NCI-H82 (cell line): ENCODE measurements around the gene ABHD12.
"Not testable (repeated sequence)": the region's sequence is repeated elsewhere in the genome, so short reads cannot be mapped to it uniquely, and the experiment has no call there.

ENCODE experiments used
- DNase-seq: peaks from one replicate; lab custom pipeline; 2025; lab: John Stamatoyannopoulos, UW

ABHD12 gene

DNA sequence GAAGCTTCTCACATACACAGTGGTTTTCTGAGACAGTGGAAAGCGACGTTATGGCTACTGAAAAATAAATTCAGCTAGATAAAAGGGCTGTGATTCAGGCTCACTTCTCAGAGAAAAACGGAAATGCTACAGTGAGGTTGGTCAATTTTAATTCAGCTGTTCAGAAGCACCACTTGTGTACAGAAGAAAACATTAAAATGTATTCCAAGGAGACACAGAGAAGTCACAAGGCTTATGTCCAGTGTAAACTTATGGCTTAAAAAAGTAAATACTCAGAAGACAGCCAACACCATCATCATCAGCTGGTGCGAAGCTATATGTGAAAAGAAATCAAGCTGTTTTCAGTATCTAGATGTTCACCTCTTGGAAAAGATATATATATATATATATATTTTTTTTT lies 68.6 kb downstream of the ABHD12 start:
- DNase-seq: no peak

GRCh38 chr20:25321262-25321831 lies 69.3 kb downstream of the ABHD12 start:
- DNase-seq: no peak

DNA sequence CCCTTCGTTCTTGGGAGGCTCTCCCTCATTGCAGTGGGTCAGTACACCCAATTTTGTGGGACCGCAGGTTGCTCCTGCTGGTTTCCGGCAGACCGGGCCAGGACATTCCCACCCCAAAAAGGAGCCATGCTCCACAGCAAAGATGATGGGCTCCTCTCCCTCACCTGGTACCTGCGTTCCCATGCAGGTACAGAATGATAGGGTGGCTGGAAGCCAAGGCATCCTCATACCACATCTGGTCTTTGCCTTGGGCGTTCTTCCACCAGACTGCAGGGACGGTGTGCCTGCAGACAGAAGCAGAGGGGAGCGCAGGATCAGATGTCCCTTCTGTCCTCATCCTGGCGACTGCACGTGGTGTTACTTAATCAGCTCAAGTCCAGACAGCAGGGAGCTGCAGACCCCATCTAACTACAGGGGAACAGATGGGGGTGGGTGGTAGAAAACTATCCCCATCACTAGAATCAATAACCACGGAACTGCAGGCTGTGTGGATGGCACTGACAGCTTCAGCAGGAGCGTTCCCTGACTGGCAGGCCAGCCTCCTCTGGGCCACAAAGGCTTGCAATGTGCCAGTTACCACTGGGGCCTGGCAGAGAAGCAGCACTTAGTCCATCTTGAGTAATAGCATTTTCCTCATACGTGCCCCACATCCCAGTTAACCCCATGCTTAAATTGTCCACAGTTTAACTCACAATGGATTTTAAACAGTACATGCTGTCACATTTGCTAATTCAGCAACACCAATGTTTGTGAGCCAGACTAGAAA lies 70.4 kb downstream of the ABHD12 start:
- DNase-seq: peak; percentile 94

DNA sequence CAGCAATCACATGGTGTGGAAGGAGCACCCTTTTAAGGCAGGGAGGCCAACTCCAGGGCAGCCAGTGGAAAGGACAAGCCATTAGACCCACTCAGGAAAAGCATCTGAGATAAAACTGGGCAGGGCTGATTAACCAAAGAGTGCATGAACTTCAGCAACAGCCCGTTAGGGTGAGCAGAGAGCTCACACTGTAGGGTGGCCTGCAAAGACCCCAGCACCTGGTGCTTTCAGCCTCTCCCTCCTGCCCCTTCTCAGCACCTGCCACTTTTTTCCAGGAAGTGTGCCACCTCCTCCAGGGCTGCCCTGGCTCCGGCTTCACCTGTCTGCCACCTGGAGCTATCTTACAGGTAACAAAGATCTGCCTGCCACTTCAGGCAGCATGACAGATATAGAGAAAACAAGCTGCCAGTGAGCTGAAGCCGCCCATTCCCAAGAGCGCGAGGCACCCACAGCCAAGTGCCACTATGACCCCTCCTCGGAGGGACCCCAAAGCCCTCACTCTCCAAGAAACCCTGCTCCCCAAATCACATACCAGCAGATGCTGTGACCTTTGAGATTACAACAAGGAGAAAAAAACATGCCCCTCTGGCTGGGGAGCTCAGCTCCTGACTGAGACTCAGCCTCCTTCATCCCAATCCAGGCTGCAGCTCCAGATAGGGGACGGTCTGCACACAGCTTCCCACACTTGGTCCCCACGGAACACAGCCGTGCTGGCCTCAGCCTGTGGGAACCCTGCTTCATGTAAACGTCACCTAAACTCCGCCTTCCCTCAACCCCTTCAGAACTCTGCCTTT lies 71.2 kb downstream of the ABHD12 start:
- DNase-seq: peak; percentile 33

DNA sequence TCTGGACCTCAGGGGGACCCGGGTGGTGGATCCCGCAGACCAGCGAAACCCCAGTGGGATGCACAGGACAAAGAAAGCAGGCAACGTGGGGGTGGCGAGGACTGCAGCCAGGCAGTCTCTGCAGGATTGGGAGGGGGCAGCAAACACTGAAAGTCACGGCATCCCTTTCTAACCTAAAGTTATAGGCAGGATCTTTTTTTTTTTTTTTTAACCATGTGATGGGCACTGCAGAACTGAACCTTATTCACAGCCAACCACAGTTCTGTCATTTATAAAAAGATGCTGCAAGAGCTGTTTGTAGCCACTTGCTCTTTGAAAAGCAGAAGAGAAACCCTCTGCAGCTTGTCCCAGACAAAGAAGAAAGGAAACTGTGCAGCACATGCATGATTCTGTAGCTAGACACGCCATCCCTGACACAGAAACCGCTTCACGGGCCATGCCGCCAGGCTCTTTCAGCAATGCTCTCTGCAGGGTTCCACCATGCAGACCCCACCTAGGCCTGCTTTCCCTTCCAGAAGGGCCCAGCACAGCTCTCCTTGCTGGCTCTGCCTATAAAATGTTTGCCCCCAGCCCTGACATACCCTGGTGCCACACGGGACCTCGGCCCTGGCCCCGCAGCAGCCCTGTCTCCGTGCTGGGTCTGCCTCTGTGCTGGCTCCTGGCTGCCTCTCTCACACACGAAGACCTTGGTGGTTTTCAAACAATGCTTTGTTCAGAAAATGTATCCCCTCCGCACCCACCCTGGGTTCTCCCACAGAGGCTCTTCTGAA lies 72.0 kb downstream of the ABHD12 start:
- no peak for DNase-seq

DNA sequence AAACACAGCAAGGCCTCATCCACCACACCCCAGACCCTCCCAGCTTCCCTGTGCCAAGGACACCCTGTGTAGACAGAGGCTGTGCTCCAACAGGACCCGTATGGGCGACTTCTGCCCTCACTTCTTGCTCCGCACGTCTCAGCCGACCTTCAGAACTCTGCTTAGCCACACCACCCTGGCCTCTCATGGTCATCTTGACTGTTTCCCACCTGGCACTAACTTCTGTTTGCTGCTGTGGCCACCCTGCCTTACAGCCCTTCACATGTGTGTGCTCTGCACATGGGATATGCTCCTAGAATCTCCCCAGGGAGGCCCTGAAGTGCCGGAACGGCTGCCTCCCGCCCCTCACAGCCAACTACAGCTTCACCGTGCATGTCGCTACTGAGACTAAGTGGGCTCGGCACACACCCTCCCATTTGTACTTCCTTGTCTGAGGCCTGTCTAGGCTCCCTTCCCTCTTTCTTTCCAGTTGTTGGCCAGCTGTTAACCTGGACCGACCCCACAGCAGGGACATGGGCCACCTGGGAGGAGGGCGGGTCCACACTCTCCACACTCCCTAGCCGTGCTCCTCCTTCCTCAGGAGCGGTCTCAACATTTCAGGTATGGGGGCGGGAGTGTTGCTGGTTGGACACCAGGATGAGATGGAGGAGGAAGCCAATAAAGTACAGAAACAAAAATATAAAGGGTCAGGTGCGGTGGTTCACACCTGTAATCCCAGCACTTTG lies 73.1 kb downstream of the ABHD12 start:
- no peak for DNase-seq

- DNase-seq: no peak
Measured at GRCh38 chr20:25316506-25317190, 74.0 kb downstream of the ABHD12 start.

GRCh38 chr20:25315418-25316210 lies 75.0 kb downstream of the ABHD12 start:
- DNase-seq: no peak

- no peak for DNase-seq
Measured at GRCh38 chr20:25314497-25315417, 75.9 kb downstream of the ABHD12 start.

DNA sequence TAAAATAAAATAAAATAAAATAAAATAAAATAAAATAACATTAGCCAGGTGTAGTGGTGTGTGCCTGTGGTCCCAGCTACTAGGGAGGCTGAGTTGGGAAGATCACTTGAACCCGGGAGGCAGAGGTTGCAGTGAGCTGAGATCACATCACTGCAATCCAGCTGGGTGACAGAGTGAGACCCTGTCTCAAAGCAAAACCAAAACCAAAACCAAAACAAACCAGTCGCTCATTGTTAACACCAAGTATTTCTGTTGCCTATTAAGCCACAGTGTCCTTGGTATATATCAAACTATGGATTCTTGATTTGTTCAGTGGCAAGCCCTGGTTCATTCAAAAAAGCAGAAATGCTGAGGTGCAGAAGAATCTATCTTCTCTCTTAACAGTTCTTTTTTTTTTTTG lies 77.0 kb downstream of the ABHD12 start:
- DNase-seq: no peak

GRCh38 chr20:25312716-25313115 lies 77.9 kb downstream of the ABHD12 start:
- DNase-seq: not testable (repeated sequence)

- DNase-seq: no peak
Measured at GRCh38 chr20:25310921-25311728, 79.5 kb downstream of the ABHD12 start.

DNA sequence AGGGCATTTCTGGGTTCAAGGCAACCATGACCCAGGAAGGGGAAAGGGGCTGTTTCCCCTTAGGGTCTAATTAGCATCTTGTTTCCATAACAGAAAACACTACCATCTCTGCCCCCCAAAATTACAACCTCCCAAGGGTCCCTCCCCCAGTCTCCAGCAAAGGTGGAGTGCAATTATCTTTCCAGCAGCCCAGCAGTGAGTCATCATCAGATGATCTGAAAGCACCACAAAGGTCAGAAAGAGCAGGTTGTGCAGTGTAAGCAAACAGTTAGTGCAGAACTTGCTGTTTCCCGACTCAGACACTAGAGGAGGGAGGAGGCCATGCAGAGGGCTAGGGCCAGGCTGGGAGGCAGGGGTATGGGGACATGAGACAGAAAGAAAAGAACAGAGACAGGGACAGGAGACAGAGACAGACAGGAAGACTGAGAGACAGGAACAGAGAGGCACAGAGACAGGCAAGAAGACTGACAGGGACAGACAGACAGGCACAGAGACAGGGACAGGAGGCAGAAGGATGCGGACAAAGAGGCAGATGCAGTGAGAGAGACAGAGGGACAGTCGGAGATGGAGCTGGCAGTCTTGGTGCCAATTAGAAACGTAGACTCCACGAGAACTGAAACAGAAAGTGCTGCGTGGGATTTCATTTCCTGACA lies 80.2 kb downstream of the ABHD12 start:
- DNase-seq: peak; percentile 45

DNA sequence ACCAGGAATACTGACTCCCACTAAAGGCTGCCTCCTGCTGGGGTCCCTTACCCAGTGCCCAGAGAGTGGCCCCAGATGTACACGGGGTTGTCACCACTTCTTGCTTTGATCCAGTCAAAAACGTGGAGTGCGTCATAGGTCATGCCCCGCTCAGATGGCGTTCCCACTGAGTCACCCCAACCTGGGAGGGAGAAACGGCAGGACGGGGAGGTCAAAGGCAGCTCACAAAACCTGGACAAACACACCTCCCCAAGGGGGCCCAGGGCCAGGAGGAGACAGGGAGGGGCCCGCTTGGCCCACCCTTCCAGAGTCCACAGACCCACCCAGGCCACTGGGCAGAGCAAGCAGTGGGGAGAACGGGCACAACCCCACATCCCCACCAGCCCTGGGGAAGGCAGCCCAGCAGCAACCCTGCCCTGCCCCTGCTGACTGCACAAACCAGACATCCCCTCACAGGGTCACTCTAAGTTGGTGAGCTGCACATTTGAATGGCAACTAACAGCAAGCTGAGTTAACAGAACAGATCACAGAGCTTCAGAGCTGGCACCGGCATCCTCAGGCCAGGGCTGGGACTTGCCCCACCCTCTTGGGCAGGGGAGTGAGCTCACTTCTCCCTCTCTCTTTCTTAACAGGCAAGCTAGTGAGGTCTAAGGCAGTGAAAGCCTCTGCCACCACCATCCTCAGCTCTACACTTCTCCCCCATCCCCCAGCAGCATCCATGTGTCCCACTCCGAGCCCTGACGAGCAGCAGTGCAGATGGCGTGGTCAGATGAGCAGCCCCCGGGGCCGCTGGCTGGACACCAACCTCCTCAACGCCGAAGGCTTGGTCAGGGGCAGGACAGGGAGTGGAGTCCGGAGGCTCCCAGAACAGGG lies 81.0 kb downstream of the ABHD12 start:
- DNase-seq: no peak

- DNase-seq: no peak
Measured at GRCh38 chr20:25308671-25309394, 81.8 kb downstream of the ABHD12 start.

GRCh38 chr20:25308083-25308491 lies 82.5 kb downstream of the ABHD12 start:
- no peak for DNase-seq
